IPS DF 6.9 (cell line): ENCODE data around the gene GET3.

Source experiments
- DNase-seq: peaks from one replicate; pipeline ENCODE4 v3.0.0-alpha.2; 2013; ENCODE audit warnings: low read depth, low spot score
- H3K27ac ChIP-seq: one replicate; pipeline ENCODE4 v1.5.1; 2013; ENCODE audit warnings: low read length, control low read depth
- H3K27me3 ChIP-seq: 2 replicates; pipeline ENCODE4 v1.6.1; 2013; ENCODE audit warnings: mild to moderate bottlenecking, low read length; ENCODE audit not compliant: control insufficient read depth, insufficient read depth
- H3K36me3 ChIP-seq: 2 replicates; pipeline ENCODE4 v1.6.1; 2013; ENCODE audit warnings: low read length; ENCODE audit not compliant: control insufficient read depth, insufficient read depth
- H3K4me1 ChIP-seq: 2 replicates; pipeline ENCODE4 v1.6.1; 2013; ENCODE audit warnings: low read length; ENCODE audit not compliant: control insufficient read depth, insufficient read depth
- H3K4me3 ChIP-seq: 2 replicates; pipeline ENCODE4 v1.5.1; 2013; ENCODE audit warnings: mild to moderate bottlenecking, low read length
- H3K9me3 ChIP-seq: 2 replicates; pipeline ENCODE4 v1.6.1; 2013; ENCODE audit warnings: low read length, inconsistent platforms; ENCODE audit not compliant: control insufficient read depth, insufficient read depth
- WGBS: extraction: QIAGEN DNeasy Blood & Tissue Kit; methylation state at CpG from one replicate; pipeline ENCODE4 v1.1.7; 2013; ENCODE audit warnings: mixed read lengths, missing lambda C conversion rate; ENCODE audit not compliant: insufficient read length, insufficient coverage; 5-methylcytosine and 5-hydroxymethylcytosine counted together

Gene GET3

GRCh38 chr19:12767666-12768065 is 30.4 kb downstream of the GET3 start:
- H3K9me3 ChIP-seq: no peaks in the 10 kb centered on the region
- no peak for DNase-seq
- no CpG with 5 or more reads among the region's 15 CpGs for WGBS

GRCh38 chr19:12769689-12770088 is 32.4 kb downstream of the GET3 start:
- no CpG with 5 or more reads among the region's 37 CpGs for WGBS
- H3K4me3 ChIP-seq: no peak overlapping the region
- no peak for DNase-seq
- no peak overlapping the region for H3K27ac ChIP-seq
- no peaks in the 10 kb centered on the region for H3K27me3 ChIP-seq
- H3K9me3 ChIP-seq: no peaks in the 10 kb centered on the region
- peaks cover 14% of the 10 kb centered on the region for H3K36me3 ChIP-seq
- H3K4me1 ChIP-seq: 0 out of 2 replicates have a peak, but pooled peaks cover 2% of the 10 kb centered on the region

More at GRCh38 chr19:12767666-12768065, 30.4 kb downstream of the GET3 start:
- no peak overlapping the region for H3K4me3 ChIP-seq
- 0 out of 2 replicates have a peak, but pooled peaks cover 2% of the 10 kb centered on the region for H3K4me1 ChIP-seq
- H3K36me3 ChIP-seq: peaks cover 22% of the 10 kb centered on the region
- H3K27me3 ChIP-seq: no peaks in the 10 kb centered on the region
- no peak overlapping the region for H3K27ac ChIP-seq

GRCh38 chr19:12770922-12771321 is 33.6 kb downstream of the GET3 start:
- no CpG with 5 or more reads among the region's 13 CpGs for WGBS
- no peaks in the 10 kb centered on the region for H3K27me3 ChIP-seq
- no peak overlapping the region for H3K27ac ChIP-seq
- peaks cover 9% of the 10 kb centered on the region; the same call in 1 of the 2 replicates for H3K36me3 ChIP-seq
- H3K4me3 ChIP-seq: no peak overlapping the region
- H3K9me3 ChIP-seq: no peaks in the 10 kb centered on the region
- H3K4me1 ChIP-seq: 0 out of 2 replicates have a peak, but pooled peaks cover 2% of the 10 kb centered on the region
- DNase-seq: no peak

- no CpG with 5 or more reads among the region's 4 CpGs for WGBS
- DNase-seq: no peak
- Histone ChIP-seq H3K4me1 (peaks cover 3% of the 10 kb centered on the region; the same call in 1 of the 2 replicates), H3K27me3 (no peaks in the 10 kb centered on the region), H3K36me3 (peaks cover 9% of the 10 kb centered on the region; the same call in 1 of the 2 replicates), H3K4me3 (no peak overlapping the region), H3K9me3 (no peaks in the 10 kb centered on the region), H3K27ac (no peak overlapping the region)
Observed at GRCh38 chr19:12772323-12772722, 35.0 kb downstream of the GET3 start.

- WGBS: no CpG with 5 or more reads among the region's 2 CpGs
- DNase-seq: no peak
- H3K27ac ChIP-seq: no peak overlapping the region
Observed at GRCh38 chr19:12773571-12773970, 36.3 kb downstream of the GET3 start.

GRCh38 chr19:12774588-12775555 is 37.6 kb downstream of the GET3 start, which contains the start of gene HOOK2:
HOOK2 (minus strand) TSS chr19:12775552; CDS start chr19:12775449, 103 bp downstream.
- Histone ChIP-seq H3K4me3 (peak within 1 kb of the TSS; percentile 43; the same call in 1 of the 2 replicates), H3K27me3 (no peaks in the 10 kb centered on the region), H3K27ac (no peak within 1 kb of the TSS), H3K4me1 (peaks cover 7% of the 10 kb centered on the region; the same call in 1 of the 2 replicates), H3K9me3 (no peaks in the 10 kb centered on the region), H3K36me3 (peaks cover 7% of the 10 kb centered on the region; the same call in 1 of the 2 replicates)
- no peak for DNase-seq
- WGBS: no CpG with 5 or more reads among the region's 58 CpGs

More at GRCh38 chr19:12773571-12773970, 36.3 kb downstream of the GET3 start:
- no peaks in the 10 kb centered on the region for H3K9me3 ChIP-seq
- no peaks in the 10 kb centered on the region for H3K27me3 ChIP-seq
- peaks cover 7% of the 10 kb centered on the region; the same call in 1 of the 2 replicates for H3K36me3 ChIP-seq
- H3K4me3 ChIP-seq: no peak overlapping the region
- H3K4me1 ChIP-seq: peaks cover 4% of the 10 kb centered on the region; the same call in 1 of the 2 replicates

- no peak for DNase-seq
- H3K4me1 ChIP-seq: peaks cover 9% of the 10 kb centered on the region; the same call in 1 of the 2 replicates
- WGBS: no CpG with 5 or more reads among the region's 43 CpGs
- H3K4me3 ChIP-seq: peak overlapping the region; percentile 61; the same call in 1 of the 2 replicates
- no peak overlapping the region for H3K27ac ChIP-seq
- H3K36me3 ChIP-seq: no peaks in the 10 kb centered on the region; the same call in 1 of the 2 replicates
- H3K27me3 ChIP-seq: no peaks in the 10 kb centered on the region
- H3K9me3 ChIP-seq: no peaks in the 10 kb centered on the region
Observed at GRCh38 chr19:12777217-12778016, 40.1 kb downstream of the GET3 start.

GRCh38 chr19:12778017-12778904 is 41.0 kb downstream of the GET3 start:
- DNase-seq: no peak
- H3K27ac ChIP-seq: no peak overlapping the region
- H3K9me3 ChIP-seq: no peaks in the 10 kb centered on the region
- WGBS: no CpG with 5 or more reads among the region's 44 CpGs
- H3K4me3 ChIP-seq: peak overlapping the region; percentile 61; the same call in 1 of the 2 replicates
- H3K27me3 ChIP-seq: no peaks in the 10 kb centered on the region
- H3K4me1 ChIP-seq: peaks cover 9% of the 10 kb centered on the region; the same call in 1 of the 2 replicates
- H3K36me3 ChIP-seq: no peaks in the 10 kb centered on the region; the same call in 1 of the 2 replicates

GRCh38 chr19:12778905-12779161 is 41.5 kb downstream of the GET3 start:
- Histone ChIP-seq H3K9me3 (no peaks in the 10 kb centered on the region), H3K27me3 (no peaks in the 10 kb centered on the region), H3K4me3 (no peak overlapping the region; the same call in 1 of the 2 replicates), H3K27ac (no peak overlapping the region), H3K36me3 (no peaks in the 10 kb centered on the region; the same call in 1 of the 2 replicates), H3K4me1 (peaks cover 14% of the 10 kb centered on the region; the same call in 1 of the 2 replicates)
- no peak for DNase-seq
- no CpG with 5 or more reads among the region's 6 CpGs for WGBS
